TTC549 (cell line): Measurements from ENCODE around the gene ACTL9.

ENCODE experiments used
- FAIRE-seq: peaks from 2 replicates; lab custom pipeline; 2012; peaks lifted over from hg19 to GRCh38; lab: Jason Lieb, UNC

Gene ACTL9

DNA sequence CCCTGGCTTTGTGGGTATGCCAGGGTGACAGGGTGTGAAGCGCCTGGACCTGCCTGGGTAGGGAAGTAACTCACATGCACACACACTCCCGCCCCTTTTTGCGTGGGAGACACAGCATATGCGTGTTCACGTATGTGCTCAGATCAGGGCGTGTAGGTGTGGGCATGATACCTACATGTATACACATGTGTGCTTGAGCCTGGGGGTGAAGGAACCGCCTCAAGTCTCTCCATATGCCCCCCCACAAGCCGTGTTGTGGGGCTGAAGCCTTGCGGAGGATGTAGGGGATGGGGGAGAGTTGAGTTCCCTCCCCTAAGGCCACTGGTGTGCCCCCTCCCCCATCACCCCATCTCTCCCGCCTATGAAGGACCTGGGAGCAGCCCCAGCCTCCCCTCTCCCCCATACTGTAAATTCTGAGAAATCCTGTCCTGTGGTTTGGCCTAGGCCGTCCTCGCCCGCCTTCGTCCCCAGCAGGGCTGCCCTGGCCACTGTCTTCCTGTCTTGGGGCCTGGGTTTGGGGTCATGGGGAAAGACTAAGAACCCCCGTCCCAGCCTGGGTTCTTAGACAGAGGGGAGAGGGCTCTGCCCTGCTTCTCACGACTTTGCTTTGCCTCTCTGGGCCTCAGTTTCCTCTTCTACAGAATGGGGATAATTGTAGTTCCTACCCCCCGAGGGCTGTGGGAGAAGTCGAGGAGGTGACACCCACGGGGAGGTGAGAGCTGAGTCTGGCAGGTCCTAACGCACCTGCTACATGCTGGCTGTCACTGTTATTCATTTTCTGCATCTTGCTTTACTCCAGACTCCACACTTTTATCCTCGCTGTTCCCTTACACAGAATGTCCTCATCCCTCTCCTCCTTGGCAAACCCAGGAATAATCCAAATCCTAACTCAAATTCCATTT lies 14.3 kb downstream of the ACTL9 start:
- no peak for FAIRE-seq

DNA sequence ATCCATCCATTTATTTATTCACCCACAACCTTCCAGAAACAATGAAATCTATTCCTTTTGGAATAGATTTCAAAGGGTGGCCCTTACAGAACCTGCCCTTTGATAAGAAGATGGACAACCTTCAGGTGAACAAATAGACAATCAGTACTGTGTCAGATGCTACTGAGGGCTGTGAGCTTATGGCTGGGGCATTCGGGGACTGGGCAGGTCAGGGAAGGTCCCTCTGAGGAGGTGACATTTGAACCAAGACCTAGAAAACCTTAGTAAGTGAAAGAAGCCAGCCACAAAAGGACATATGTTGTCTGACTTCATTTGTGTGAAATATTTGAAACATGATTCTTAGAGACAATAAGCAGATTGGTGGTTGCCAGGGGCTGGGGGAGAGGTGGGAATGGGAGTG lies 15.7 kb downstream of the ACTL9 start:
- no peak for FAIRE-seq

DNA sequence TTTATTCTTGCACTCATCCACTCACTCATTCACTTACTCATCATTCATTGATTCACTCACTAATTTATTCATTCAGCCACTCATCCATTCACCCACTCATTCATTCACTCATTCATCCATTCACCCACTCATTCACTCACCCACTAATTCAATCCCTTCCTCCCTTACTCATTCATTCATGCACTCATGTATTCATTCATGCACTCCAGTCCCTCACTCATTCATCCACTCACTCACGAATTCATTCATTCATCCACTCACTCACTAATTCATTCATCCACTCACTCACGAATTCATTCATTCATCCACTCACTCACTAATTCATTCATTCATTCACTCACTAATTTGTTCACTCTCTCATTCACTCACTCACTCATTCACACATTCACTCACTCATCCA lies 16.1 kb downstream of the ACTL9 start:
- no peak for FAIRE-seq

DNA sequence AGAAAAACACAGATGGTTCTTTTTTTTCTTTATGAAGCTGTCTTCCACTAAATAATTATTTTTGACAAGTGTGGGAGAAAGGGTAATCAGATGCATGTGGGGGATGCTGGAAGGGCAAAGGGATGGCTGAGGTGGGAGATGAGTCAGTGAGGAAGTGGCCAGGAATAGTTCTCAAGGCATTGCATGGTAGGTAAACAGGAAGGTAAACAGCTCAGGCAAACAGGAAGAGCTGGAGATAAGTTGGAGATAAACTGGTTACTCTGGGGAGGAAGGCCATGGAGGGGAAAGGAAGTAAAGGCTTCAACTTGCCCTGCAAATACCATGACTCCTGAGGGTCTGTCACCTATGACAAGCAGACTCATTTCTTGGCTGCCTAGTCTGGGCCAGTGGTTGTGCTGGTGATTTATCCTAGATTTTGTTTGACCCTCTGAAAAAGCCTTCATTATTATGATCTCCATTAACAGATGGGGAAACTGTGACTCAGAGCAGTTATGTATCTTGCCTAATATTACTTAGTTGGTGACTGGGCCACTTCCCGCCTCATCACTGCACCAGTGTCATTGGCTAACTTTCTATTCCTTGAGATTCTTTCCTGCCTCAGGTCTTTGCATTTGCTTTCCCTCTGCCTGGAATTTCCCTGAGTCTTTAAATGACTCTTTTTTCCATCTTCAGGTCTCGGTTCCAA lies 17.1 kb downstream of the ACTL9 start:
- no peak for FAIRE-seq

DNA sequence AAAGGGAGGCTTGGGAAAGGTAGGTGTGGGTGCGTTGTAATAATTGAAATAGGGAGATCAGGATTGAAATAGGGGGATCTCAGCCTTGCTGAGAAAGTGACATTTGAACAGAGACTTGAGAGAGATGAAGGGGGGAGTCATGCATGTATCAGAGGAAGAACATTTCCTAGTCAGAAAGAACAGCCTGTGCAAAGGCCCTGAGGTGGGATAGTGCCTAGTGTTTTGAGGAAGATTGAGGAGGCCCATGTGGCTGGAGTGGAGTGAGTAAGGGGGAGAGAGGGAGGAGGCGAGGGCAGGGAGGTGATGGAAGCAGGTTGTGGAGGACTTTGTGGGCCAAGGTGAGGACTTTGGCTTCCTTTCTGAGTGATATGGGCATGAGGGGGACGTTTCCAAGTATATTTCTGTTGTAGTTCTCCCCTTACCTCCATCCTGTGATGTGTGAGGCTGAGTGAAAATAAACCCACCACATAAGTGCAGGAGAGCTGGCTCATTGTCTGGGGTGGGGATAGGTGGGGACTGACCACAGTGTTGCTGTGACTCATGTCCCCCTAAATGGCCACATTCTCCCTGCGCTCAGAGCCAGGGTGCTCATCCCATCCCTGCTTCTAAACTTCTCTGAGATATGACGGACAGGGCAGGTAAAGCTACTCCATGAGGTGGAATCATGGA lies 17.8 kb downstream of the ACTL9 start:
- no peak for FAIRE-seq

DNA sequence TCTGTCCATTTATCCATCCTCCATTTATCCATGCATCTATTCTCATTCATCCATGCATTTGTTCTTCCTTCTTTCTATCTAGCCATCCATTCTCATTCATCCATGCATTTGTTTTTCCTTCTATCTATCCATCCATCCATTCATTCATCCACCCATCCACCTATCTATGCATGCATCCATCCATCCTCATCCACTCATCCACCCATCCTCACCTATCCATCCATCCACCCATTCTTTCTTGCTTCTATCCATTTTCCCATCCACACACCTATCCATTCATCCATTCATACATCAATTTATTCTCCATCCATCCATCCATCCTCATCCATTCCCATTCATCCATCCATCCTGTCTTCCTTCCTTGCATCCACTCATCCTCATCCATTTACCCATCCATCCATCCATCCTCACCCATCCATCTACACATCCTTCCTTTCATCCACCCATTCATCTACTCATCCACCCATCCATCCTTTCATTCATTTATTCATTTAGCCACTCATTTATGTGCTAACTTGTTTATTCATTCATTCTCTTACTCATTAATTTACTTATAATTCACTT lies 20.3 kb downstream of the ACTL9 start:
- no peak for FAIRE-seq

DNA sequence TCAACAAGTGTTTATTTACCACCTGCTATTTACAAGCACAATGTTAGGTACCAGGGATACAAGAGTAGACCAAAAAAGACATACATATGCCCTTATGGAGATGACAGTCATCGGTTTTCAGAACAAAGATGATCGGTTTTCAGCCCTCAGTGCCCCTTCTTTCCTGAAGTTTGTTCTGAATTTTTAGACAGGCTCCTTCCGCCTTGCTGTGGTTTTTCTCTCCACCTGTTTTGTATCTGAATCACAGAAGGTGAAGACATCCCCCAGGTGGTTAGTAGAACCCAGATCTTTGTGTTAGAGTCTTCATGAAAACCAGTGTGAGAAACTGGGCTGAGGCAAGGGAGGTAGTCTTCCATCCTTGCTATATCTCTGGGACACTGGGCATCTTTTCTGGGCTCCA lies 23.5 kb downstream of the ACTL9 start:
- no peak for FAIRE-seq

DNA sequence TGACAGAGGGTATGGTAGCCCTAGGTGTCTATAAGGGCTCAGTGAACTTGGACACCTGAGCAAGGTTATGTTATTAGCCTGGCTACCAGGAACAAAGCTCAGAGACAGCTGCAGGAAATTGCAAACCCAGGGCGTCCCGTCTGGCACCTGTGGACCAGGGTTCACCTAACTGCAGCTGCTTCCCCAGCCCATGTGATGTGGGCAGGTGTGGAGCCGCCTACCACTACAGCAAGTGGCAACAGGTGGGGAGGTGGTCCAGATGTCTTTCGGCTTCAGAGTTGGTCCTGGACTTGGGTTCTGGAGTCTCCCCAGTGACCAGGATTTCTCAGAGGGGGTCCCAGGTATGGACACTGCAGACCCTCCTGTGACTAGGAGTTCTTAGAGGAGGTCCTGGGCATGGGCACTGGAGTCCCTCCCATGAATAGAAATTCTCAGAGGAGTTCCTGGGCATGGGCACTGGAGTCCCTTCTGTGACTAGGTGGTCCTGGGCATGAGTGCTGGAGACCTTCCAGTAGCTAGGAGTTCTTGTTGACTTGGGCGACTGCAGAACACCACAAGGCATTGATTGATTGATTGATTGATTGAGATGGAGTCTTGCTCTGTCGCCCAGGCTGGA lies 25.2 kb downstream of the ACTL9 start:
- FAIRE-seq, result no peak

DNA sequence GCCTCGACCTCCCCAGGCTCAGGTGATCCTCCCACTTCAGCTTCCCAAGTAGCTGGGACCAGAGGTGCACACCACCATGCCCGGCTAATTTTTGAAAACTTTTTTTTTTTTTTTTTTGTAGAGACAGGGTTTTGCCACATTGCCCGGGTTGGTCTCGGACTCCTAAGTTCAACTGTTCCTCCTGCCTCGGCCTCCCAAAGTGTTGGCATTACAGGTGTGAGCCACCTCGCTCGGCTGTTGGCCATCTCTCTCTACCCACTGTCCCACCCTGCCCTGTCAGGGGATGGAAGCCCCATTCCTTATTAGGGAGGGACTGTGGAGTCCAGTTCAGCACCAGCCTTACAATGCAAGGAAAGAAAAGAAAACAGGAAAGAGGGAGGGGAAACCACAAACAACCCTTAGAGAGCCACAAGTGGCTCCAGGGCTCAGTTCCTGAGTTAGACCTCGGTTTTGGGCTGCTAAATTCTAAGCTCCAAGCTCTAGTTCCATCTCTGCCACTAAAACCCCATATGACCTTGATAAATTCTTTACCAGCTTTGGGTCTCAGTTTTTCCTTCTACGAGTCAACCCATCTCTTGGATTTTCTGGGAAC lies 31.7 kb downstream of the ACTL9 start:
- FAIRE-seq, result no peak

DNA sequence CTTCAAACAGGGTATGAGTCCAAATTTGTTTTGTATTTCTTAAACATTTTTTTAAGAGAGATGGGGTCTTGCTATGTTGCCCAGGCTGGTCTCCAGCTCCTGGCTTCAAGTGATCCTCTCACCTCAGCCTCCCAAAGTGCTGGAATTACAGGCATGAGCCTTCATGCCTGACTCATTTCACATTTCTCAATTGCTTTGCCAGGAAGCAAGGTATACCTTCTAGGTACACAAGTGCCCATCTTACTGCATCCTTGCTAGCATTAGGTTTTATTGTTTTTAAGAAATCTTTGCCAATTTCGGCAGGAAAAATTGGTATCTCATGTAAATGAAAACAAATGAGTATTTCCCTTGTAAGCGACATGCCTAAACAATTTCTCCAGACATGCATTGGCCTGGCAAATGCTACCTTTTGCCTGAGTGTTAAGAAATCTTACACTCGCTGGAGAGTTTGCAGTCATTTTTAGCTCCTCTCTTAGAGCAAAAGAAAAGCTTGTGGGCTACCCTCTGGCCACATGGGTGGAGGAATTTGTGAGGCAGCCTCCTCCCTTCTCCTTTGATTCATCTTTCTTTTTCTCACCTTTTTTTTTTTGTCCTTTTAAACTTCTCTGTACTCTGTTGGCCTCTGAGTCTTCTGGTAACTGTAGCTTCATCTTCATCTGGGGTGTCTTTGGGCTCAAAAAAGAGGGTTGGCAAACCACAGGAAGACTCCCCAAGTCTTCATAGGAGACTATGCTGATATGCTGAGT lies 33.0 kb downstream of the ACTL9 start:
- no peak for FAIRE-seq

DNA sequence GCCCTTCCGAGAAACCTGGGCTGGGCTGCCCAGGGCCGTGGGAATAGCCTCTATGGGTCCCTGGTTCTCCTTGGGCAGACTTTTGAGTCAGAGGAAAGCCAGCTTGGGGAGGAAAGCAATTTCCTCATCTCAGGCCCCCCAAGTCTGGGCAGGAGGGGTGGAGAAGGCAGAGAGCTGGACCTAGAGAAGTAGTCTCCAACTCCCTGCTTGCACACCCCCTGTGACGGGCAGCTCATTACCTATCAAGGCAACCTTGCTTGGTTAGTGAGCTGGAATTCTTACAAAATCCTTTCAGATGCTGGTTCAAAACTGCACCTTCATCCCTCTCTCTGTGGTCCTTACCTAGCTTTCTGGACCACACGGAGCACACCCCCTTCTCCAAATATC lies 33.9 kb downstream of the ACTL9 start:
- no peak for FAIRE-seq

DNA sequence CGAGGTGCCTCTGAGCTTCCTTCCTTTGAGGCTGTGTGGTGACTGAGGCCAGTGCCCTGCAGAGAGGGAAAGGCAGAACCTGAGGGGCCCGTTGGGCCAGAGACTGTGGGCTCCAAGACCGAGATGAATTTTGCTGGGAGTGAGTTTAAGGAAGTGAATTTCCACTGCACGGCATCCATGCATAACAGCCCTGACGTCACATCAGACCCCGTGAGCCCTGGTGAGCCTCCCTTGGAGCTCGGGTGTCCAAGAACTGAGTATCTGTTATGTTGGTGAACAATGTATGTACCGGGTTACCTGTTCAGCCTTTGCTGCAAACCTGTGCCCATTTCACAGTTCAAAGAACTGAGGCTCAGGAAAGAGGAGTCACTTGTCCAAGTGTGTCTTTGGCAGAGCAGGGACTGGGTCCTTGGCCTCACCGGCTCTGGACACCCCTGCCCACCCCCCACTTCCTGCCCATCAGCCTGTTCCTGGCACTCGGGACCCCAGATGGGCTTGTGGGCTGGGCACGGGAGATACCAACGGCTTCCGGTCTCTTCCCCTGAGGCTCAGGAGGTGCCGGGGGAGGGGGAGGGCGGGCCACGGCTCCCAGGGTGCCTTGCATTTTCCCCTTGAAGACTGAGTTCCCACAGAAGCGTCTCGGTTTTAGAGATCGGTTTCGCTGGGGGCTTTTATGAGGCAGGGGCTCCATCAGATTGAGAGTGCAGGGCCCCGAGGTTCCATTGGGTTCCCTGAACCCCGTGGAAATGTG lies 34.5 kb downstream of the ACTL9 start:
- FAIRE-seq, result no peak

DNA sequence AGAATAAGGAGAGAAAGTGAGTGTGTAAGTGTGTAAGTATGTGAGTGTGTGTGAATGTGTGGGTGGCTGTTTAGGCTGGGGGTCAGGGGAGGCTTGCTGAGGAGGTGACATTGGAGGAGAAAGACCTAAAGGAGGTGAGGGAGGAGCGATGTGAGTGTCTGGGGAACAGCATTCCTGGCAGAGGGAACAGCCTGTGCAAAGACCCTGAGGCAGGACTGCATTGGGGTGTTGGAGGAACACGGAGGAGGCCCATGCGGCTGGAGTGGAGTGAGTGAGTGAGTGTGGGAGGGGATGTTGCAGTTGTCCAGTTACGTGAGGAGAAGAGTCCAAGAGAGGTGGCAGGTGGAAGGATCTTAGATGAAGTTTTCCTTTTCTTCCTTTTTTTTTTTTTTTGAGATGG lies 36.3 kb downstream of the ACTL9 start:
- no peak for FAIRE-seq

DNA sequence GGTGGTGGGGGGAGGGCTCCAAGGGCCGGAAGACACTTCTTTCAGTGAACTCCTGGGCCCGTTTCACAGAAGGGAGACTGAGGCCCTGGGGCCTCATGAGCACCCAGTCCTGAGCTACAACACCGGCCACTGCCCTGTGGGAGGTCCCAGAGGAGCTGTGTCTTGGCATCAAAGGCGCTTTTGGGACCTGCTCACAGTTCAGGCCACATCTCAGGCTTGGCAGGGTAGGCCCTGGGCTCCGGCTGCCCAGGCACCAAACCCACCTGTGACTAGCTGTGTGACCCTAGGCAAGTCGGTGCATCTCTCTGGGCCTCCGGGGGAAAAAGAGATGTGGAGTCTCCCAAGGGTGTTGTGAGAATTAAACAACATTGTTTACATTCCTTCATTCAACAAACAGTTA lies 38.7 kb downstream of the ACTL9 start:
- FAIRE-seq, result no peak

DNA sequence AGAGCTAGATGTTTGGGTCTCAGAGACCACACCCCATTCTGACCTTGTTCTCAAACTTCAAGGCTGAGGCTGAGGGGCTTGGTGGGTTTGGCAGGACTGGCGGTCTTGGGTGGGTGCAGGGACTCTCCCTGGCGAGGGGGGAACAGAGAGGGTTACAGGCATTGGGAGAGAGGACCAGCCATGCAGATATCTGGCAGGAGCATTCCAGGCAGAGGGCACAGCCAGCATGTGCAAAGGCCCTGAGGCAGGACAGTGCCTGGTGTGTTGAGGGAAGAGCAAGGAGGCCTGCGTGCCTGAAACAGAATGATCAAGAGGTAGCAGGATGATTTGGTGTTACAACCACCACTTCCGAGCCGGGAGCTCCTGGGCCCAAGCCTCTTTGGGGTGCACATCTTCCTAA lies 40.7 kb downstream of the ACTL9 start:
- no peak for FAIRE-seq

DNA sequence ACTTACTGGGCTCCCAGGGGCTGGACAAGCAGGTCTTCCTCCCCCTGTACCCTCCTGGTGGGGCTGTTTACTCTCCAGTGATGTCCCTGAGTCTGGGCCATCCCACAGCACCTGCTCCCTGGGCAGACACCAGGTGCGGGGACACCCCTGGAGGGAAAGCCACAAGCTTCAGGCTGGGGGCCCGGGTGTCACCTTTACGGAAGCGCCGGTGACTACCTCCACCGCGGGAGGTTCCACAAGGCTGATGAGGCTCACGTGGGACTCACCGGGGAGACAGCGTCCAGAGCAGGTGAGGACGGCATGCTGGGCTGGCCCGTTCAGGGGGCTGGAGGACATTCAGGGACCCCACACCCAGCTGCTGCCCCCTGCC lies 43.3 kb downstream of the ACTL9 start:
- FAIRE-seq, result no peak

DNA sequence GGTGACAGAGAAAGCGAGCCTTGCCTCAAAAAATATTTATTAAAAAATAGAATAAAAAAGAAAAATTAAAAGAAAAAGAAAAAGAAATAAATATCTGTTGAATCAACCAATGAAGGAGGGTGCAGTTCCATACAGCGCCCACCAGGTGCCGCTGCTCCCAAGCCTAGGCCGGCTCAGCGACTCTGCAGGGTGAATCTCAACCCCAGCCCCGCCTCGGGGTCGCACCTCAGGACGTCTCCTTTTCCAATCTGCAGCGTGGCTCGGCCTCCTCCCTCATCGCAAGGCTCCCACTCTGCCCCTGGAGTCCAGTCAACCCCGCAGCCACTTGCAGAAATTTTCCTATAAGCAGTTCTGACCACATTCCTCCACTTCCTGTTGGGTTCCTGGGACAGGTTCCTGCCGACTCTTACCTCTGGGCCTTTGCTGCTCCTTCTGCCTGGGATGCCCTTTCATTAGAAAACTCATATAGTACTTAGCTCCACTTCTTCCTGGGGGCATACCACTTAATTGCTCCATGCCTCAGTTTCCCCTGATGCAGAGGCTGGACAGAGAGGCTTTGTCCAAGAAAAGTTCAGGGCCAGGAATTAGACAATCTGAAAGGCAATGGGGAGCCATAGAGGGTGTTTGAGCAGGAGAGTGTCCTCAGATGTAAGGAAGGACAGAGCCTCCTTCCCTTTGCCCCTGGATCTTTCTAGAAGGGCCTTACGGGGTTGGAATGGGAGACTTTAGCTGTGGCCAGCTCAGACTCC lies 43.8 kb downstream of the ACTL9 start:
- FAIRE-seq, result peak; percentile 65

DNA sequence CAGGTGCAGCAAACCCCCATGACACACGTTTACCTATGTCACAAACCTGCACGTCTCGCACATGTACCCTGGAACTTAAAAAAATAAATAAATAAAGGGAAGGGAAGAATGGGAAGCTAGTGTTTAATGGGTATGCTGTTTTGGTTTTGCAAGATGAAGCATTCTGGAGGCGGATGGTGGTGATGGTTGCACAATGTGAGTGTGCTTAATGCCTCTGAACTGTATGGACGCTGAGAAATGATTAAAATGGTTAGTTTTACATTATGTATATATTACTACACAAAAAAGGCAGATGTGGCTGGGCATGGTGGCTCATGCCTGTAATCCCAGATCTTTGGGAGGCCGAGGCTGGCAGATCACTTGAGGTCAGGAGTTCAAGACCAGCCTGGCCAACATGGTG lies 50.4 kb downstream of the ACTL9 start:
- no peak for FAIRE-seq
